ENCODE results near the gene CCDC170.
A peak's percentile ranks its signal among the peaks of the same experiment; 100 is the strongest.

DNA sequence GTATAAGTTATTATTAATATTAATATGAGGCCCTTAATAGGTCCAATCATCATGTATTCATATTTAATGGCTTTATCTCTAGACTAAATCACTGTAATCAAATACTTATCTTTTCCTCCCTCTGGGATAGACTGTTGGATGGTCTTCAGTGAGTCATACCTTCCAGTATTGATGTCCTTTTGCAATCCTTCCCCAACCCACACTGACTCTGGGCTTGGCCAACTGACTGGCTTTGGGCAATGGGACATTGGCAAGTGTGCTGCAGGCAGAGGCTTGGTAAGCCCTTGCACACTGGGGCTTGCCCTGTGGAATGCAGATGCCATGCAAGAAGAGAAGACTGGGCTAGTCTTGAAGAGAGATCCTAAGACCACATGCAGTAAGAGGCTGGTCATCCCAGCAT, 136.6 kb downstream of the CCDC170 start:
- TF ChIP-seq CTCF (IDR thresholded peaks at IDR 0.05; ENCODE audit: low read depth, low read length, missing input control) (no peak), HNF4G (IDR thresholded peaks at IDR 0.05) (no peak), FOXA1 (IDR thresholded peaks at IDR 0.05) (no peak), YY1 (IDR thresholded peaks at IDR 0.05) (no peak), RAD21 (IDR thresholded peaks at IDR 0.05) (no peak), EGR1 (IDR thresholded peaks at IDR 0.05; ENCODE audit: low read depth in 2 of 2) (peak in 1 of 2 donors; percentile 75)
- TF ChIP-seq, protein P1, sequence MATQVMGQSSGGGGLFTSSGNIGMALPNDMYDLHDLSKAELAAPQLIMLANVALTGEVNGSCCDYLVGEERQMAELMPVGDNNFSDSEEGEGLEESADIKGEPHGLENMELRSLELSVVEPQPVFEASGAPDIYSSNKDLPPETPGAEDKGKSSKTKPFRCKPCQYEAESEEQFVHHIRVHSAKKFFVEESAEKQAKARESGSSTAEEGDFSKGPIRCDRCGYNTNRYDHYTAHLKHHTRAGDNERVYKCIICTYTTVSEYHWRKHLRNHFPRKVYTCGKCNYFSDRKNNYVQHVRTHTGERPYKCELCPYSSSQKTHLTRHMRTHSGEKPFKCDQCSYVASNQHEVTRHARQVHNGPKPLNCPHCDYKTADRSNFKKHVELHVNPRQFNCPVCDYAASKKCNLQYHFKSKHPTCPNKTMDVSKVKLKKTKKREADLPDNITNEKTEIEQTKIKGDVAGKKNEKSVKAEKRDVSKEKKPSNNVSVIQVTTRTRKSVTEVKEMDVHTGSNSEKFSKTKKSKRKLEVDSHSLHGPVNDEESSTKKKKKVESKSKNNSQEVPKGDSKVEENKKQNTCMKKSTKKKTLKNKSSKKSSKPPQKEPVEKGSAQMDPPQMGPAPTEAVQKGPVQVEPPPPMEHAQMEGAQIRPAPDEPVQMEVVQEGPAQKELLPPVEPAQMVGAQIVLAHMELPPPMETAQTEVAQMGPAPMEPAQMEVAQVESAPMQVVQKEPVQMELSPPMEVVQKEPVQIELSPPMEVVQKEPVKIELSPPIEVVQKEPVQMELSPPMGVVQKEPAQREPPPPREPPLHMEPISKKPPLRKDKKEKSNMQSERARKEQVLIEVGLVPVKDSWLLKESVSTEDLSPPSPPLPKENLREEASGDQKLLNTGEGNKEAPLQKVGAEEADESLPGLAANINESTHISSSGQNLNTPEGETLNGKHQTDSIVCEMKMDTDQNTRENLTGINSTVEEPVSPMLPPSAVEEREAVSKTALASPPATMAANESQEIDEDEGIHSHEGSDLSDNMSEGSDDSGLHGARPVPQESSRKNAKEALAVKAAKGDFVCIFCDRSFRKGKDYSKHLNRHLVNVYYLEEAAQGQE (IDR thresholded peaks at IDR 0.05) = no peak
